Naive B cell (primary cell): ENCODE results near the gene MIA3. TPM values are rescaled to one million over a fixed set of nuclear protein-coding genes. Genes with fewer than 3 reads are reported as not detected.

Experiments
- polyA plus RNA-seq, 6 donors: library from polyadenylated mRNA; unstranded; fragments of 300-500 nt; fragmentation: Illumina TruSeq; gene quantifications; one replicate each; pipeline ENCODE4 v1.2.3, GENCODE V29; 2021; ENCODE audit warnings: low read depth in 6 of 6

Gene MIA3
- polyA plus RNA-seq, 6 donors from 2014 or later = 32.0 to 76.7 (median 53.0) TPM

Other genes starting within 250 kb of the MIA3 start
- under 1 TPM in 1 of 6 donors, not detected in 5; 0.23 TPM for gene HHIPL2, start 70.0 kb upstream of the MIA3 start, polyA plus RNA-seq
- gene TAF1A, start 28.2 kb upstream of the MIA3 start, polyA plus RNA-seq = 10 to 100 TPM in 5 of 6 donors, 1 to 10 TPM in 1; 4.5 to 23.0 (median 15.1) TPM
- gene AIDA, start 94.4 kb downstream of the MIA3 start, polyA plus RNA-seq = 100 to 1,000 TPM in 2 of 6 donors, 10 to 100 TPM in 4; 78.6 to 104 (median 82.1) TPM
- gene BROX, start 94.5 kb downstream of the MIA3 start, polyA plus RNA-seq = 10 to 100 TPM; 12.1 to 19.0 (median 14.7) TPM
- gene FAM177B, start 119.1 kb downstream of the MIA3 start, polyA plus RNA-seq = 100 to 1,000 TPM in 2 of 6 donors, 10 to 100 TPM in 4; 38.4 to 120 (median 66.8) TPM
- 1 to 10 TPM; 3.4 to 8.4 (median 5.8) TPM for gene DISP1, start 196.9 kb downstream of the MIA3 start, polyA plus RNA-seq